Hematopoietic multipotent progenitor cell (in vitro differentiated cells): ENCODE measurements around the gene SEC16A. TPM values are rescaled to one million over a fixed set of nuclear protein-coding genes. Genes with fewer than 3 reads are reported as not detected.

Experiments used
- DNase-seq, 3 donors: peaks; one replicate each; pipeline ENCODE4 v3.0.0-alpha.2; 2011 to 2015; ENCODE audit warnings: low read depth in 2 of 3, low spot score in 2 of 3
- total RNA-seq: library from RNA; depleted of rRNA; stranded (reverse); fragments of >200 nt; gene quantifications from one replicate; pipeline ENCODE4 v1.2.3, GENCODE V29; 2012

The SEC16A gene
- total RNA-seq, 1 donor, result 39.9 TPM

- DNase-seq, result no peak
Observed at GRCh38 chr9:136470356-136470755, 12.5 kb downstream of the SEC16A start.

GRCh38 chr9:136467766-136468165 is 15.1 kb downstream of the SEC16A start:
- DNase-seq, result no peak

- no peak for DNase-seq
Observed at GRCh38 chr9:136466155-136466541, 16.7 kb downstream of the SEC16A start.

GRCh38 chr9:136465500-136466154 is 17.2 kb downstream of the SEC16A start:
- no peak for DNase-seq

GRCh38 chr9:136464241-136464640 is 18.6 kb downstream of the SEC16A start:
- DNase-seq, result no peak

- DNase-seq, result no peak
Observed at GRCh38 chr9:136463578-136463977, 19.3 kb downstream of the SEC16A start.

- no peak for DNase-seq
Observed at GRCh38 chr9:136462664-136463063, 20.2 kb downstream of the SEC16A start.

GRCh38 chr9:136460772-136461325 is 22.0 kb downstream of the SEC16A start:
- DNase-seq, result no peak

- no peak for DNase-seq
Observed at GRCh38 chr9:136459425-136459824, 23.4 kb downstream of the SEC16A start.

- no peak for DNase-seq
Observed at GRCh38 chr9:136457326-136457725, 25.5 kb downstream of the SEC16A start.

- no peak for DNase-seq
Observed at GRCh38 chr9:136456258-136456657, 26.6 kb downstream of the SEC16A start.

- no peak for DNase-seq
Observed at GRCh38 chr9:136455043-136456002, 27.5 kb downstream of the SEC16A start.

GRCh38 chr9:136454026-136454796 is 28.6 kb downstream of the SEC16A start:
- DNase-seq, result no peak

- DNase-seq, result no peak
Observed at GRCh38 chr9:136453326-136453725, 29.5 kb downstream of the SEC16A start.

- DNase-seq, result no peak
Observed at GRCh38 chr9:136451221-136451877, 31.5 kb downstream of the SEC16A start.

GRCh38 chr9:136448655-136449054 is 34.2 kb downstream of the SEC16A start:
- DNase-seq, result no peak

GRCh38 chr9:136447173-136447778 is 35.6 kb downstream of the SEC16A start:
- no peak for DNase-seq

- no peak for DNase-seq
Observed at GRCh38 chr9:136445799-136446198, 37.0 kb downstream of the SEC16A start.

- no peak for DNase-seq
Observed at GRCh38 chr9:136444102-136444501, 38.7 kb downstream of the SEC16A start.

- no peak for DNase-seq
Observed at GRCh38 chr9:136443687-136444086, 39.2 kb downstream of the SEC16A start.
